Dermis blood vessel endothelial cell (primary cell): ENCODE data around the gene FAHD2A. TPM values are rescaled to one million over a fixed set of nuclear protein-coding genes. Genes with fewer than 3 reads are reported as not detected.
"Not testable (repeated sequence)": the region's sequence is repeated elsewhere in the genome, so short reads cannot be mapped to it uniquely, and the experiment has no call there.

Source experiments
- DNase-seq: peaks from one replicate; pipeline ENCODE4 v3.0.0; 2010
- total RNA-seq: library from RNA; depleted of rRNA; stranded (reverse); fragments of >200 nt; gene quantifications from 2 replicates; pipeline ENCODE4 v1.2.3, GENCODE V29; 2014

Gene FAHD2A
- total RNA-seq, 1 donor from 2014 or later = 16.0 TPM

DNA sequence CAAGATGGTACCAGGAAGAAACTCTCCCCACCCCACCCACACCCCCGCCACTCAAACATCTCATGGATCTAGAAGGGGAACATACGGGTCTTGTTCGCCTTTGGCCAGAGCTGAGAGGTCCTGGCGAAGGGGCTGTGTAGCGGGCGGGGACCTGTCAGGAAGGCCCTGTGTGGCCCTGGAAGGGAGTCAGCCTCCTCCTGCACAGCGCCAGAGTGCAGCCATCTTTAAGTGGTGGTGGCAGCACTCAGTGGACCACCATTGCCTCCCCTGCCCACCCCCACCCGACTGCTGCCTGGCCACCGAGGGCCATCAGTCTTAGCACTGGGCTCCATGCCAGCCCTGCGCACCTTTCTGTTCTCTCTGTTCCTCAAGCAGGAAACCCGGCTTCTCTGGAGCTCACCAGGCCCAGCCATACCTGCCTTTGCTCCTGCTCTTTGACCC, 11.6 kb upstream of the FAHD2A start:
- DNase-seq = no peak

- DNase-seq = no peak
Observed at GRCh38 chr2:95391641-95392310, 10.7 kb upstream of the FAHD2A start.

DNA sequence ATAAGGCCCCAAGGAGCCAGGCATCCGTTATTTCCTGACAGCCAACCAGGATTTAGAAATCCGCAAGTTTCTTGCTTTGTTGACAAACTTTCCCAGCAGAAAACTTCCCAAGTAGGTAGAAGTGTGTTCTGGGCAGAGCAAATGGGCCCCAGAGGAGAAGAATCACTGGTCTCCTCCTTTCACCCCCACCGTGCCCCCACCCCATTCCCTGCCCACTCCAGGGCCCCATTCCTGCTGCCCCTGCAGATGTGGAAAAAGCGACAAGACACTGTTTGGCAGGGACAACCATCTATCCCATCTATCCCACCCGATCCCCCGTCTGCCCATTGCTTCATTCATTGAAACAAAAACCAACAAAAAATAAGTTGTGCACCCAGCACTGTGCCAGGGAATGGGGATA, 10.2 kb upstream of the FAHD2A start:
- no peak for DNase-seq

- DNase-seq = no peak
Observed at GRCh38 chr2:95392730-95393455, 9.6 kb upstream of the FAHD2A start.

DNA sequence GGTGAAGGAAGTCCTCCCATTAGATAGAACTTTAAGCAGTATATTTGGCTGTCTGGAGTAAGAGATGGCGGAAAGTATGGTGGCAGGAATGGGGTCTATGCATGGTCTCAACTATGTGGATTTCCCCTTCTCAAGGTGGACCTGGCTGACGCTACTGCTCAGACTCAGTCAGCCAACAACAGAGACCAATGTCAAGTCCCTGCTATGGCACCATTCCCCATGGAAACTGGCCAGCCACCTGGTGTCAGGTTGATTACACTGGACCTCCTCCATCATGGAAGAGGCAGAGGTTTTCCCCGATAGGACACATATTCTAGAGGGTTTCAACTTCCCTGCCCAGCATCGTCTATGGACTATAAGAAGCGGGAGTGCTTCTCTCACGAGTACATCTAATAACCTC, 8.6 kb upstream of the FAHD2A start:
- no peak for DNase-seq

- no peak for DNase-seq
Observed at GRCh38 chr2:95399061-95399460, 3.4 kb upstream of the FAHD2A start.

- DNase-seq = no peak
Observed at GRCh38 chr2:95401480-95401879, 1.0 kb upstream of the FAHD2A start.

DNA sequence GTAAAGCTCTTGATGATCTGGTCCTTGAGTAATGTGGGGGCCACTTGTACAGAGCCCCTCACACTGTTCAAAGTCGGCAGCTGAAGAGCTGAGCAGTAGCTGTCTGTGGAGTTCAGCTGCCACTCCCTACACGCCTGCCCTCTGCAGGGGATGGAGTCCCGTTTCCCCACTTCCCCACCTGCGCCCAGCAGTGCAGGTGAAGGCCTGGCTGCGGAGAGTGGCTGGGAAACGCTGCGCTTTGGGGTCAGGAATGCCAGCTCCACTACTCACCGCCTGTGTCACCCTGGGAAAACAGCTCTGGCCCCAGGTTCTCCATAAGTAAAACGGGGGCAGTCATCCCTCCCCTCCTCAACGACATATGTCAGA, 521 bp upstream of the FAHD2A start:
- DNase-seq = not testable (repeated sequence)

DNA sequence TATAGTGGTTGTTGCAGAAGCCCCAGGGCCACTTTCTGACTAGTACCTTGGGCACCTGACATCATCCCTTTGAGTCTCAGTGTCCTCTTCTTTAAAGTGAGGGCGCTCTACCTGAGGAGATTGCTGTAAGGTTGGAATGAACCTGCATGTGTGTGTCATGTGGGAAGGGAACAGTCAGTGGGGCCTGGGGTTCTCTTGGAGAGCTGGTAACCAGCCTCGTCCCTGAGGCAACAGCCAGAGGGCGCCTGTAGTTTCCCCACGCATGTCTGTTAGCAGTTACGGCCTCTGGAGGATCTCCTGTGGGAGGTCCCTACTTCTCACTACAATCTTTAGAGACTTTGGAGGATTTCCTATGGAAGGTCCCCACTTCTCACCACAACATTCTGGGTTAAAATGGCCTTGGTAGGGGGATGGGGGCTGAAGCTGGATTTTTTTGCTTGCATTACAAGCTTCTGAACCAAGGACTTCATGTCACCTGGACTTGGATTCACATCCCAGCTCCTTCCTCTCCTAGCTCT, 755 bp downstream of the FAHD2A start:
- DNase-seq = peak; percentile 47

DNA sequence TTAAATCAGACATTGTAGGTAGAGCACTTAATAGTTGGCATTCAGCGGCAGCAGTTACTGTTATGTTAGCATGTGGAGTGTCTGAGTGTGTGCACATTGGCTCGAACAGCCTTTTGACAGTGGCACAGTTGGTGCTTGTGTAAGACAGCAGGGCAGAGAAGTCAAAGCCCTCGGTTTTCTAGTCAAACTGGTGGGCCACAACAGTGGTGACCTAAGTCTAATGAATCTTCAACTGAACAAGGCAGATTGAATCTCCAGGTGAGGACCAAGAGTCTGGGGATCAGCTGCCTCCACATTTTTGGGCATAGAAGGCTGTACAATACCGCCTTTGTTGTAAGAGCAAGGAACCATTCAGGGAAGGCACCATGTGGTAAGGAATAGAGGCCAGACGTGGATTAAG, 1.3 kb downstream of the FAHD2A start:
- not testable (repeated sequence) for DNase-seq

GRCh38 chr2:95404676-95405075, 2.2 kb downstream of the FAHD2A start:
- DNase-seq = not testable (repeated sequence)

GRCh38 chr2:95411239-95411638, 8.7 kb downstream of the FAHD2A start:
- not testable (repeated sequence) for DNase-seq

DNA sequence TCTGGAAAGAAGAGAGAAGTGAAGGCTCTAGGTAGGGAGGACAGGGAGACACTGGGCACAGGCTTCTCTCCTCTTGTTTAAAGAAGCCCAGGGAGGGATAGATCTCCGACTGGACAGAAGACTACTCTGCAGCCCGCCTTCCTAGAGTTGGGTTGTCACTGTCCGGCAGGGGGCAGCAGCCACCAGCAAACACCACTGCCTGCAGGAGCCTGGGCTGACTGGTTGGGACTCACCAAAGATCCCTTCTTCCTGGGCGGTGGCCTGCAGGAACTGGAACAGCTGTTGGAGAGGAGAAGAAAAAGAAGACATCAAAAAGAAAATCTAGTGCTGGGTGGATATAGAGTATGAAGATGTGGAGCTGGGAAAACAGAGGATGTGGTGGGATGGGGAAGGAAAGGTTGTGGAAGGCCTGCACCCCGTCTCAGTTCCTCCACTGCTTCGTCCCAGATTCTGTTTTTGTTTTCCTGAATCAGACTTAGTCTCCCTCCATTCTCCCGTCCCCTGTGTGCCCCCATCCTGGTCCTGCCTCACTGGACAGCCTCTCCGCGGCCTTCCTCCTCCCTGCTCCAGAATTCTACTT, 11.6 kb downstream of the FAHD2A start:
- DNase-seq = peak; percentile 77

DNA sequence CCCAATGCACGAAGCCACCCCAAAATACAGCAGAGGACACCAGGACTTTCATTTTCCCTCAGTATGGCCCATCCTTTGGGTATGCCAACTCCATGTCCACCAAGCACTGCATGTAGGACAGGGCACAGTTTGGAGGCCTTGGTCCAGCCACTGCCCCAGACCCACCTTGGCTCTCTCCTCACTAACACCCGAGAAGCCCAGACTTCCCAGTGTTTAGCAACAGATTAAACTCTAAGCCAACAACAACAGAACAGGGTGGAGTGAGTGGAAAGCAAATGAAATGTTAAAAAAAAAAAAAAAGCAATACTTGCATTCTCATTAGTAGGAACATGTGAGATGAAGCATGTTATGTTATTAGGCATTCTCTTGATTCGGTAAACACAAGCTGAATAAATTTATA, 12.6 kb downstream of the FAHD2A start:
- not testable (repeated sequence) for DNase-seq

- DNase-seq = not testable (repeated sequence)
Observed at GRCh38 chr2:95415561-95415960, 13.1 kb downstream of the FAHD2A start.

GRCh38 chr2:95427196-95427867, 24.8 kb downstream of the FAHD2A start:
- DNase-seq = not testable (repeated sequence)

DNA sequence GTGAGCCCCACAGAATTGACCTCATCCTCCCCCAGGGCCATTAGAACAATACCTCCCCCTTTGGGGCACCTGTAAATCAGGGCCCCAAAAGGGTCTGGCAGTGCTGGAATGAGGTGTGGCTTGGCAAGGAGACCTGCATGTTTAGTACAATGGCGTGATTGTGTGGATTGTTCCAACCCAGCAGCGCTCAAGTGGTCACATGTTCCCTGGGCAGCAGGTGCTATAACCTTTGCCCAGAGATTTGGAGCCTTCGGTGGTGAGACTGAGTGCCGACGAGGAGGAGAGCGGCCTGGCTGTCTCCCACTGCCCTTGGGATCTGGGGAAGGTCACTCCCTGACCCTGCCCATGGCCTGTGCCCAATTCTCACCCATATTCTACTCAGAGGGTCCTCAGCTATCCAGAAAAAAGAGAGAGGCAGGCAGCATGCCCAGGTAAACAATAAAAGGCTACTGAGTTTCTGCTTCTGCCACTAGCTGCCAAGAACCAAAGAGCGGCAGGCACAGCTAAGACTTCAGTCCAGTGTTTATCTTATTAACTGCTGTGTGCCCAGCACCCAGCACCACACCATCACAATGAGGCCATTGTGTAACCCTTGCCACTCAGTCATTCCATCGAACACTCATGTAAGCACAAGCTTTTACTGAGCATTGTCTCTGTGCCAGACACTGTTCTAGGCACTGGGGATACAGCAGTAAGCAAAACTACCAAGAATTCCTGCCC, 27.4 kb downstream of the FAHD2A start:
- not testable (repeated sequence) for DNase-seq

DNA sequence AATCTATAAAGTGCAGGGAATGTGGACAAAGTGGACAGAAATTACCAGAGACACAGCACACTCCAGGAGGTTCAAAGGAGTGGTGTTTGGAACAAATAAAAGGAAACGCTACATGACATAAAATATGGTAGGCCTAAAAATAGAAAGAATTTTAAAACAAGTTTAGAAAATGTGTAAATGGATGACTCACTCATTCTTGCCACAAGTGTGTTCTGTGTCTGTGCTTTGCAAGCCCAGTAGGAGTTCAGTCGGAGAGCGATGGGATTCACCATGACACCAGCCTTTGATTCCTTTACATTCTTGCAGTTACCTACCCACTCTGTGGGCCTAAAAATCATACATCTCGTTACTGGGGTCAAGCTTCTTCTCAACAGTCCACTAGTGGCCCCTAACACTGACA, 30.9 kb downstream of the FAHD2A start:
- DNase-seq = not testable (repeated sequence)

DNA sequence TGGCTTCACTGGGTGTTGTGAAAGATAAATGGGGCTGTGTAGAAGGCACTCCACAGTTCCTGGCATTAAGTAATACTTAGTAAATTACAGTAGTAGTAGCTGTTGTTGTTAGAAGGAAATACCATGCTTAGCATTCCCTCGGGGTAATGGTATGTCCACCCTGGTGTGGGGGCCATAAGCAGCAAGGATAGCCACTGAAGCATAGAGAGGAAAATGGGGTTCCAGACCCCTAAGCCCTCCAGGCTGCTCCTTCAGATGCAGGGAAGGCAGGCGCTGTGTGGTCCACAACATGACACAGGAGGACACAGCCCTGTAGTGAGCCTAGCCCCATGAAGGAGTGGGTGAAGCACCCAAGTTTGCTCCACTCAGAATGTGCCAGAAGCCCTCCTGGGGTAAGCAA, 31.5 kb downstream of the FAHD2A start:
- not testable (repeated sequence) for DNase-seq

DNA sequence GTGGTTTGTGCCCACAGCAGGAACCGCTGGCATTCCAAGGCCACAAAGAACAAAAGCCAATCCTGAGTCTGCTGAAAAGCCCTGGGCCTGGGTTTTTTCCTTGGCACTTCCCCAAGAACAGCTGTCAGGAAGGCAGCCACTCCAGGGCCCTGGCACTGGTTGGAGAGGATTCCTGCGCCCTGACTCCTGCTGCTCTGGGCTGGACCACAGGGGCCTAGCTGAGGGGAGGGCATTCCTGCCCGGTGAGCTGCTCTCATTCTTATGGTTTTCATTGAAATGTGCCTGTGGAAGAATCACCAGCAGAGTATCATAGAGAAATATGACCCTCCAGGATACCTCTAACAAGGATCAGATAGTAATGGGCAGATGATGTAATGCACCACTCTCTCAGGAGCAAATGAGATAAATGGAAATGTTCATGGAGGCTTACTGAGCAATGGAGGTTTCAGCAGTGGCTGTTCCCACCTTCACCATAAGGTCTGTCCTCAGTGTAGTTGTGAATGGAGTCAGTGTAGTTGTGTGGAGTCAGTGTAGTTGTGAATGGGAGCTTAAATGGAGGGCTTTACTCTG, 32.1 kb downstream of the FAHD2A start:
- not testable (repeated sequence) for DNase-seq

DNA sequence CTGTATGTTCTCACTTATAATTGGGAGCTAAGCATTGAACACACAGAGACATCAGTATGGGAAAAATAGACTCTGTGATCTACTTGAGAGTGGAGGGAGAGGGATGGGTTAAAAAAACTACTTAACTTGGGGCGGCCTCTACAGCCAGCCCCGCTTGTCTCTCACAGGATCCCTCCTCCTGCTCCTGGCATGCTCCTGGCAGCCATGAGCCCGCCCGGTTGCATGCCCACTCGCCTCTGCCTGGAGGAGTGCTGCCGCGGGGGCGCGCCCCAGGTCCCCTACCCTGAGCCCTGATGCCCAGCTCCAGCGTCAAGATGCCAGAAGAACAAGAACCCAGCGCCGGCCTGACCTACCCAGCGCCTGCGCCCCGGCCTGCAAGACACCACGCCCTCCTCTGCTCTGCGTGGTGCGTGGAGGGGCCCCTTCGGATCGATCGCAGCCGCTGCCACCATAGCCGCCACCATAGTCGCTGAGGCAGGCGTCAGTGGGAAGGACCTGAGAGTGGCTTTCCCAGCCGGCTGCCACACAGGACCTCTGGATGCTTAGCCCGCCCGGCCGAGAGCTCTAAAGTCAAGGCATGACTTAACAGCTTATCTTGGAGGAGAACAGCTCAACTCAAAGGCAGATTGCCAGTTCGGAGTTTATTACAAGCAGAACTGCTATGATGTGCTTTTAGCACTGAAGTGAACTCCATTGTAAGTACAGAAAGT, 32.8 kb downstream of the FAHD2A start:
- not testable (repeated sequence) for DNase-seq
